Measurements from ENCODE around the gene WAPL.

DNA sequence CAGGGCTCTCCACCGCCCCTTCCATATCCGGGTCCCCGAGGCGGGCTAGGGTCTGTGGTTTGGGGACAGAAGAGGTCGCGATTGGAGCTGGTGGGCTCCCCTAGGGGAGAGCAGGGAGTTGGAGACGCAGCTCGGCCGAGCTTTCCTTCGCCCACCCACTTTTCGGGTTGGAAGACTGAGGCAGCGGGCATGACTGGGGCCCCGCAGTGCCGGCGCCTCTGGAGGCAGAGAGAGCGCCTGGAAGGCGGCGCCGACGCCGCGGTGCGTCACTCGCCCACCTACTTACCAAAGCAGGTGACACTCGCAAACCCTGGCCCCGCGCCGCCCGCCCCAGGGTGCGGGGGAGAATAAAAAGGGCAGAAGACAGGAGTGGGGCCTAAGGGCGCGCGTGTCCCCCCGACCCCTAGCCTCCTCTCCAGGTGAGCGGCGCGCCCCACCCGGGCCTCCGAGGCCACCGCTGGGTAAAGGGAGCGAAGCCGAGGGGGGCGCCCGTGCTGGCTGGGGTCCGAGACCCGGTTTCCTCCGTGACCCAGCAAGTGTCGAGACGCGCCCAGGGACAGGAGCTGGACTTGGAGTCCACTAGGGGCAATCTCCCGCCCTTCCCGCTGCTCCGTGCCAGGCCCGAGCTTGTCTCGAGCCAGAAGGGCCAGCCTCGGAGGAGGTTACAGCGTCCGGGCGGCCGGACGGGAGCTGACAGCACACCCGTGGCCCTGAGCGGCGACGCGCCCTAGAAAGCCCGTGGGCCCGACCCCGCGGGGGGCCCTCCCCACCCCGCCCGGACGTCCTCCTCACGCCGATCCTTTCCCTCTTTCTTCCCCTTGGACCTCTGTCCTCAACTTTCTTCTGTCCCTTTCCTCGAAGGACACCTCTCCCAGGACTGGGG is 120.6 kb downstream of the WAPL start:
- no peak for TF ChIP-seq POLR2A (IDR thresholded peaks at IDR 0.05; ENCODE audit: extremely low read depth, insufficient read length)
- TF ChIP-seq, protein P1, sequence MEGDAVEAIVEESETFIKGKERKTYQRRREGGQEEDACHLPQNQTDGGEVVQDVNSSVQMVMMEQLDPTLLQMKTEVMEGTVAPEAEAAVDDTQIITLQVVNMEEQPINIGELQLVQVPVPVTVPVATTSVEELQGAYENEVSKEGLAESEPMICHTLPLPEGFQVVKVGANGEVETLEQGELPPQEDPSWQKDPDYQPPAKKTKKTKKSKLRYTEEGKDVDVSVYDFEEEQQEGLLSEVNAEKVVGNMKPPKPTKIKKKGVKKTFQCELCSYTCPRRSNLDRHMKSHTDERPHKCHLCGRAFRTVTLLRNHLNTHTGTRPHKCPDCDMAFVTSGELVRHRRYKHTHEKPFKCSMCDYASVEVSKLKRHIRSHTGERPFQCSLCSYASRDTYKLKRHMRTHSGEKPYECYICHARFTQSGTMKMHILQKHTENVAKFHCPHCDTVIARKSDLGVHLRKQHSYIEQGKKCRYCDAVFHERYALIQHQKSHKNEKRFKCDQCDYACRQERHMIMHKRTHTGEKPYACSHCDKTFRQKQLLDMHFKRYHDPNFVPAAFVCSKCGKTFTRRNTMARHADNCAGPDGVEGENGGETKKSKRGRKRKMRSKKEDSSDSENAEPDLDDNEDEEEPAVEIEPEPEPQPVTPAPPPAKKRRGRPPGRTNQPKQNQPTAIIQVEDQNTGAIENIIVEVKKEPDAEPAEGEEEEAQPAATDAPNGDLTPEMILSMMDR (IDR thresholded peaks at IDR 0.05; ENCODE audit: low read depth, low read length), result no peak
- no peak for TF ChIP-seq MYC (IDR thresholded peaks at IDR 0.05; ENCODE audit: low read depth, low read length)
- TF ChIP-seq, protein P2, sequence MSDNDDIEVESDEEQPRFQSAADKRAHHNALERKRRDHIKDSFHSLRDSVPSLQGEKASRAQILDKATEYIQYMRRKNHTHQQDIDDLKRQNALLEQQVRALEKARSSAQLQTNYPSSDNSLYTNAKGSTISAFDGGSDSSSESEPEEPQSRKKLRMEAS (IDR thresholded peaks at IDR 0.05; ENCODE audit: low read depth, low read length), result no peak

Measured in NB4 (cell line).